ENCODE measurements around the gene MAGEB17. TPM values are rescaled to one million over a fixed set of nuclear protein-coding genes. Genes with fewer than 3 reads are reported as not detected.

MAGEB17 gene
- not detected for total RNA-seq

GRCh38 chrX:16167181-16167580, at the start of gene MAGEB17:
Gene MAGEB17, plus strand, starts transcription at chrX:16167481. Its CDS starts 2,902 bp downstream, at chrX:16170383.
- intact Hi-C loops (cut with DNase I): no loop called here
- Histone ChIP-seq H3K4me1 (no peaks in the 10 kb centered on the region), H3K4me3 (no peak within 1 kb of the TSS), H3K9me3 (no peaks in the 10 kb centered on the region), H3K27me3 (no peaks in the 10 kb centered on the region), H3K27ac (no peak within 1 kb of the TSS), H3K36me3 (no peaks in the 10 kb centered on the region)
- TF ChIP-seq CTCF (IDR thresholded peaks at IDR 0.05) (no peak), POLR2A (IDR thresholded peaks at IDR 0.05) (no peak)
- 49 to 88% methylated on average over 2 of the region's 5 CpGs for WGBS, 2 donors
- DNase-seq: no peak

GRCh38 chrX:16119353-16120220, 47.7 kb upstream of the MAGEB17 start:
- Histone ChIP-seq H3K4me3 (no peak overlapping the region), H3K36me3 (no peaks in the 10 kb centered on the region), H3K4me1 (no peaks in the 10 kb centered on the region), H3K27ac (no peak overlapping the region), H3K27me3 (no peaks in the 10 kb centered on the region), H3K9me3 (no peaks in the 10 kb centered on the region)
- WGBS, 2 donors: 58 to 66% methylated on average over 5 of the region's 5 CpGs
- DNase-seq: no peak
- TF ChIP-seq CTCF (IDR thresholded peaks at IDR 0.05) (no peak), POLR2A (IDR thresholded peaks at IDR 0.05) (no peak)
- intact Hi-C loops (cut with DNase I): no loop called here

GRCh38 chrX:16120431-16120830, 46.9 kb upstream of the MAGEB17 start:
- no peaks in the 10 kb centered on the region for H3K36me3 ChIP-seq
- H3K9me3 ChIP-seq: no peaks in the 10 kb centered on the region
- H3K27ac ChIP-seq: no peak overlapping the region
- H3K4me1 ChIP-seq: no peaks in the 10 kb centered on the region
- no peaks in the 10 kb centered on the region for H3K27me3 ChIP-seq
- DNase-seq: no peak
- intact Hi-C loops (cut with DNase I): no loop called here
- no peak overlapping the region for H3K4me3 ChIP-seq
- no peak for TF ChIP-seq POLR2A (IDR thresholded peaks at IDR 0.05)
- no peak for TF ChIP-seq CTCF (IDR thresholded peaks at IDR 0.05)
- WGBS, 2 donors: 93 to 94% methylated on average over 3 of the region's 3 CpGs

- peak; percentile 1 for DNase-seq
- Histone ChIP-seq H3K27me3 (no peaks in the 10 kb centered on the region), H3K9me3 (no peaks in the 10 kb centered on the region), H3K27ac (no peak within 1 kb of the TSS), H3K4me3 (no peak within 1 kb of the TSS), H3K36me3 (no peaks in the 10 kb centered on the region), H3K4me1 (no peaks in the 10 kb centered on the region)
- intact Hi-C loops (cut with DNase I): no loop called here
- TF ChIP-seq CTCF (IDR thresholded peaks at IDR 0.05) (peak; percentile 24 to 70 (median 50)), POLR2A (IDR thresholded peaks at IDR 0.05) (no peak)
- WGBS, 2 donors: 0 to 3% methylated on average over 5 to 6 of the region's 6 CpGs
These were observed 44.0 kb upstream of the MAGEB17 start, which contains the start of gene GRPR for GRCh38 chrX:16123222-16123786. Gene GRPR, plus strand, starts transcription at chrX:16123565. Its CDS starts 389 bp downstream, at chrX:16123954.

GRCh38 chrX:16124201-16124600, 43.1 kb upstream of the MAGEB17 start:
- Histone ChIP-seq H3K36me3 (no peaks in the 10 kb centered on the region), H3K9me3 (no peaks in the 10 kb centered on the region), H3K27ac (no peak overlapping the region), H3K4me1 (no peaks in the 10 kb centered on the region), H3K27me3 (no peaks in the 10 kb centered on the region), H3K4me3 (no peak overlapping the region)
- no peak for TF ChIP-seq CTCF (IDR thresholded peaks at IDR 0.05)
- TF ChIP-seq POLR2A (IDR thresholded peaks at IDR 0.05): no peak
- intact Hi-C loops (cut with DNase I): no loop called here
- DNase-seq: no peak
- 23 to 65% methylated on average over 3 to 7 of the region's 7 CpGs for WGBS, 2 donors

Data from esophagus squamous epithelium (tissue), 5 donors.